ENCODE results near the gene PDE4D.
"Not testable (repeated sequence)": the region's sequence is repeated elsewhere in the genome, so short reads cannot be mapped to it uniquely, and the experiment has no call there.

The PDE4D gene

DNA sequence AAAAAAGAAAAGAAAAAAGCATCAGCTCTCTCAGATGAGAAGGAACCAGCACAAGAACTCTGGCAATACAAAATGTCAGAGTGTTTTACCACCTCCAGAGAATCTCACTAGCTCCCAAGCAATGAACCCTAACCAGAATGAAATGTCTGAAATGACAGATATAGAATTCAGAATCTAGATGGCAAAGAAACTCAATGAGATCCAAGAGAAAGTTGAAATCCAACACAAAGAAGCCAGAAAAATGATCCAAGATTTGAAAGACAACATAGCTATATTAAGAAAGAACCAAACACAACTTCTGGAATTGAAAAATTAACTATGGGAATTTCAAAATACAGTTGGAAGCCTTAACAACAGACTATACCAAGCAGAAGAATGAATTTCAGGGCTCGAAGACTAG is 396.3 kb downstream of the PDE4D start:
- DNase-seq: no peak

DNA sequence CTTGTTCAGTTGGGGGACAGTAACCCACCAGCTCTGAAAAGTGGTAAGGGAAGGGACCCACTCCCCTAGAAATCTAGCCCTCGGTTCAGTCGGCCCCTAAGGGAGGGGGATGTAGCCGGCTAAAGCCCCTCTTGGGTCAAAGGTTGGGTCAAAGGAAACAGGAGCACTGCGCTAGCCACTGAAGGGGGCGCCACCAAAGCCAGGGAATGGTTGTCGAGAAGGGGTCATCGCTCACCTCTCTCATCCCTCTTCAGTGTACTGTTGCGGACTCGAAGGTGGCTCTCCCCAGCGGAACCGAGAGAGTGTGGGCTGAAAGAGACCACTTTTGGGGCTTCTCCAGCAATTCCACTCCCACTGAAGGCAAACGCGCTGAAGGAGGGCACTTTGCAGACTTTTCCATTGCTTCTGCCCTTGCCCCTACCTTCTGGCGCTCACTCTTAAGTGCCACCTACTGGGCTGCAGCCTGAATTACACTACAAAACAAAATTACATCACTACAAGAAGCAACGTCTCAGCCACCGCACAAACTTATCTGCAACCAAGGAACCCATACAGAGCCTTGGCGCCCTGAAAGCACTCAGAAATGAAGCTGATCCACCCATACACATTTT is 396.9 kb downstream of the PDE4D start:
- DNase-seq: no peak

- no peak for DNase-seq
These were observed 401.6 kb downstream of the PDE4D start for GRCh38 chr5:59491945-59492344.

DNA sequence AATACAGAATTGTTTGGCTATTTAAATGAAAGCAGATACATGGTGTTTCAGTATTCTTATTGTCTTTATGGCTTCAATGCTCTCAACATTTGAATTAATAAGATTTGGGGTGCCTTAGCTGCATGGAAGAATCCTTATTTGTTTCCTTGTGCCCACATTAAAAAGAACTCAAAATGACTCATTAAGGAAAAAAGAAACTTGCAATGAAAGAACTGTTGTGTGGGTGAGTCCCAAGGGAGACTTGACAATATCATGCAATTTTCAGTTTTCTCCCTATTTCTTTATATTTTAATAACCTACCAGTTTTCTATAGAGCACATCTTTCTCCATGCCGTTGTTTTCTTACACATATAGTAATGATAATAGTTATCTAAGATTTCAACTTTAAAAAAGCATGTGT is 404.0 kb downstream of the PDE4D start:
- DNase-seq: no peak

GRCh38 chr5:59487772-59488729 is 405.5 kb downstream of the PDE4D start:
- no peak for DNase-seq

DNA sequence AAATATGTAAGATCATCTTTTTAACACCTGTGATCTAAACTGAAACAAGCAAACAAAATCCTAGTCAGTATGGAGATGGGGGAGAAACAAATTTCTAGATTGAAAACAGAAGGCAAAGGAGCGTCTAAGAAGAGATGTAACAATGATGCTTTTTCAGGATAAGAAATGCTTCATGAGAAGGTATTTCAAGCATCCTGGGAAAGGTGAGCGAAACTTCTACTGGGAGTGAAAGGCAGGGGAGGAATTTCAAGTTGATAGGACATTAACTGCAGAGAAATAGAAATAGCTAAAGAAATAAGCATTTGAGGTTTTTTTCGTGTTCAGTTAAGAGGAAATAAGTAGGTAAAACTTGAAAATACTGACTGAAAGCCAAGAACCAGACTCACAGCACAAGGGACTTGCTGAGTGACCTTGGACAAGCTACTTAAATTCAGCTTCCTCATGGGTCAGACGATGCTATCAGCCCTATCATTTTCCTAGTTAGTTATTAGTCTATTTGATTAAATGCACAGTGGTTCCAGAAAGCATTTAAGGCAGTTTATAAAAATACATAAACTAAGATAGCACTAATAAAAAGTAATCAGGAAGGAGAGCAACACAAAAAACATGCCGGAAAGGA is 406.3 kb downstream of the PDE4D start:
- DNase-seq: no peak

DNA sequence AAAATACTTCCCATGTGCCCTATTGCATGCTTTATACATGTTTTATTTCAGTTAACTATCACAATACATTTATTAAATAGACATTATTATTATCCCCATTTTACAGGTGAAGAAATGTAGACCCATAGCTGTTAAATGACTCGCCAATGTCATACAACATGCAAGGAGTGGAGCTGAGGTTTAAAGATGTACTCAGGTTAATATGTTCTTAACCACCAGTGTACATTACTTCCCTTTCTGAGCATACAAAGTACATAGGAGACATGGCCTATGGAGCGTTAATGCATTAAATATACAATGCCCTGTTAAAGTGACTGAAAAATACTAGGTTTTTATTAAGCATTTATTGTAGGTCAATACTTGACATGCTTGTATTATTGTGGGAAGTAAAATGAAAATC is 407.0 kb downstream of the PDE4D start:
- DNase-seq: no peak

GRCh38 chr5:59485629-59486439 is 407.7 kb downstream of the PDE4D start:
- DNase-seq: no peak

- no peak for DNase-seq
These were observed 408.4 kb downstream of the PDE4D start for GRCh38 chr5:59485107-59485506.

GRCh38 chr5:59484618-59485017 is 408.9 kb downstream of the PDE4D start:
- DNase-seq: no peak

DNA sequence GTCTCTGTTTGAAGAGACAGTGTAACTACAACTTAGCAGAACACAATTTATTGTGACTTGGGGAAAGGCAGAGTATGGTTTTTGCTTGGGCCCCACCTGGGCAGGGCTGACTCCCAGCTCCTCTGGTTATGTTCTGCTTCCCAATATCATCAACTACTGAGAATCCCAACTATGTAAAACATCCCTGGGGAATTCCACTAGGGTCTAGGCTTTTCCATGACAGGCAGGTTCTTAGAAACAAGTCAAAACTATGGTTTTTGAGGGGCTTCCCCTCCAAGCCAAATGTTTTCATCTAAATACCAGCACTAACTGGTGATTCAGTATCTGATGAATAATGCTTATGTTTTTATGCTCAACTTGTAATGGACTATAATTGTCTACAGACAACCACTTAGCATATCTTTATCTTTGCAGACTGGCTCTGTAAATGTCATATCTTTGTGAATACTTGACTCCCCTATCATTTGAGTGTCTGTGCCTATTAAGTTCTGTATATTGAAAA is 409.5 kb downstream of the PDE4D start:
- no peak for DNase-seq

DNA sequence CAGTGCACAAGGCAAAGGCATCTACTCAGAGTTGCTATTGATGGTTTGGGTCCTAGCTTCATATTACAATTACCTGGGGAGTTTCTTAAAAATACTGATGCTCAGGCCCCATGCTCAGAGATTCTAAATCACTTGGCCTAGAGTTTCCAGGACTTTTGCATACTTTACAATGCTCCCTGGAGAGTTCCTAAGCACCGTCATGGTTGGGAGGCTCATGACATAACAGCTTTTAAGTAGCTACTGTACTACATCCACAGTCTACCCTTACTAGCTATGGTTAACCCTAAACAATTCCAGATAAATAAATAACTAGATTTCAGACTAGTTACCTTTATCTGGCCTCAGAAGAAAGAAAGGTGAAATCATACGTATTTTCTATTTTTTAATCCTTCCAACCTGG is 414.4 kb downstream of the PDE4D start:
- no peak for DNase-seq

- no peak for DNase-seq
These were observed 419.2 kb downstream of the PDE4D start for GRCh38 chr5:59474324-59474723.

DNA sequence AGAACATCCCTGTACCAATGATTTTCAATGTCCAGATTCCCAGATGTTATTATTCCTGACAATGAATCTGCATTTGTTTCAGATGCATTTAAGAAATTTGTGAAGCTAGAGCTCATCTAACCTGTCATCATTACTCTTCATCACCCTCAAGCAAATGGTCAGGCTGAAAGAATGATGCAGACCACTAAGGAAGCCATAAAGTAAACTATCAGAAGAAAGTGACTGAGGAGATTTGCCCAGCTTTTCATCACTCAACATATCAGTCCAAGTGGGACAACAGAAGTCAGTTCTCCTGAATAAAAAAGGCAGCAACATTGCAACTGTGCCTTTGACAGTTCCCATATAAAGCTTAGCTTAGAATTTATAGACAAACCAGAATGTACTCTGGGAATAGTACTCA is 419.9 kb downstream of the PDE4D start:
- no peak for DNase-seq

GRCh38 chr5:59471463-59471862 is 422.1 kb downstream of the PDE4D start:
- DNase-seq: no peak

DNA sequence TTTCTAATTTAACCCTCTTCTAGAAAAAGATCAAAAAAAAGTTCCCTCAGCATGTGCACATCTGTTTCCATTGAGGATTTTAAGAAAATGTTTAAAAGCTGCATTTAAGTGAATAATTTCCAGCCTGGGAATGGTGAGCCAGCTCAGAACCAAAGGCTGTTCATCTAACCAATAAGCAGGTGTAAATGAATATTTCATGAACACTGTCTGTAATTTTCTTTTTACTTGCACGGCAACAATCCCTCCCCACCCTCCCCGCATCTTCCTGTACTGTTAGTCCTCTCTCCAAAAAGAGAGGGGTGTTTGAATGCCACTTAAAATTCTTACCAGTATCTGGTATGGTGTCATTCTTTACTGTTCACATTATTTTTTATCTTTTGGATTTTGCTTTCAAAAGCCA is 425.6 kb downstream of the PDE4D start:
- no peak for DNase-seq

- DNase-seq: no peak
These were observed 427.3 kb downstream of the PDE4D start for GRCh38 chr5:59466271-59466670.

GRCh38 chr5:59464969-59465368 is 428.6 kb downstream of the PDE4D start:
- DNase-seq: no peak

- not testable (repeated sequence) for DNase-seq
These were observed 429.8 kb downstream of the PDE4D start for GRCh38 chr5:59463618-59464166.

GRCh38 chr5:59462956-59463355 is 430.6 kb downstream of the PDE4D start:
- no peak for DNase-seq

GRCh38 chr5:59460368-59461153 is 433.0 kb downstream of the PDE4D start:
- no peak for DNase-seq

Data from T-helper 9 cell (primary cell).